C4-2B (cell line): Measurements from ENCODE around the gene NOL8.

ENCODE experiments used
- CTCF ChIP-seq: fragments of 450-650 bp; conservative IDR thresholded peaks from 2 replicates; pipeline ENCODE4 v1.5.1; 2017; ENCODE audit warnings: mild to moderate bottlenecking
- ZFX ChIP-seq: fragments of 450-650 bp; IDR thresholded peaks from 2 replicates; pipeline ENCODE4 v1.6.1; 2017

- TF ChIP-seq CTCF (no peak), ZFX (no peak)
Observed at GRCh38 chr9:92308893-92309292, 16.3 kb downstream of the NOL8 start.
